OCI-LY1 (cell line): ENCODE measurements around the gene PUM1.
"Not testable (repeated sequence)": the region's sequence is repeated elsewhere in the genome, so short reads cannot be mapped to it uniquely, and the experiment has no call there.

Experiments
- H2AFZ ChIP-seq: fragments of 200-600 bp; sonication (generic), shearing (Covaris generic); 2 replicates; pipeline ENCODE4 v1.6.0; 2014; ENCODE audit warnings: antibody characterized with exemption, mild to moderate bottlenecking, low read length
- H3F3A ChIP-seq: fragments of 200-600 bp; sonication (generic), shearing (Covaris generic); 2 replicates; pipeline ENCODE4 v1.6.0; 2014; ENCODE audit warnings: mild to moderate bottlenecking, antibody characterized with exemption, low read length, moderate library complexity; ENCODE audit not compliant: insufficient read depth
- H3K27ac ChIP-seq: fragments of 200-600 bp; sonication (generic); 2 replicates; pipeline ENCODE4 v1.5.1; 2014; ENCODE audit warnings: low read length, mixed run types, mild to moderate bottlenecking, low read depth; ENCODE audit not compliant: poor library complexity, severe bottlenecking
- H3K27me3 ChIP-seq: fragments of 200-600 bp; sonication (generic); 2 replicates; pipeline ENCODE4 v1.6.0; 2014; ENCODE audit warnings: antibody characterized with exemption, mild to moderate bottlenecking, low read length, moderate library complexity; ENCODE audit not compliant: insufficient read depth
- H3K36me3 ChIP-seq: fragments of 200-600 bp; sonication (generic); 2 replicates; pipeline ENCODE4 v1.6.1; 2014; ENCODE audit warnings: mild to moderate bottlenecking, antibody characterized with exemption, low read length, moderate library complexity, mixed read lengths; ENCODE audit not compliant: insufficient read depth
- H3K4me1 ChIP-seq: fragments of 200-600 bp; sonication (generic); 2 replicates; pipeline ENCODE4 v1.5.1; 2014; ENCODE audit warnings: mild to moderate bottlenecking, low read length, moderate library complexity; ENCODE audit not compliant: insufficient read depth, severe bottlenecking
- H3K4me2 ChIP-seq: fragments of 200-600 bp; sonication (generic), shearing (Covaris generic); 2 replicates; pipeline ENCODE4 v1.6.1; 2014; ENCODE audit warnings: low read length
- H3K4me3 ChIP-seq: fragments of 200-600 bp; sonication (generic); 2 replicates; pipeline ENCODE4 v1.5.1; 2014; ENCODE audit warnings: low read length, low read depth, mild to moderate bottlenecking, mixed read lengths; ENCODE audit not compliant: poor library complexity, severe bottlenecking
- H3K79me2 ChIP-seq: fragments of 200-600 bp; shearing (Covaris generic); 2 replicates; pipeline ENCODE4 v1.6.1; 2016; ENCODE audit warnings: mixed run types, low read length, mixed read lengths; ENCODE audit not compliant: insufficient read depth
- H3K9ac ChIP-seq: fragments of 200-600 bp; sonication (generic), shearing (Covaris generic); 2 replicates; pipeline ENCODE4 v1.6.1; 2014; ENCODE audit warnings: mild to moderate bottlenecking, low read length, mixed read lengths
- H3K9me2 ChIP-seq: fragments of 200-600 bp; sonication (generic), shearing (Covaris generic); 2 replicates; pipeline ENCODE4 v1.6.1; 2014; ENCODE audit warnings: low read depth, mild to moderate bottlenecking, low read length, mixed read lengths
- H3K9me3 ChIP-seq: fragments of 200-600 bp; shearing (Covaris generic); 2 replicates; pipeline ENCODE4 v1.6.1; 2014; ENCODE audit warnings: low read length, mixed read lengths
- H4K20me1 ChIP-seq: fragments of 200-600 bp; sonication (generic), shearing (Covaris generic); 2 replicates; pipeline ENCODE4 v1.6.0; 2016; ENCODE audit warnings: mild to moderate bottlenecking, low read length; ENCODE audit not compliant: insufficient read depth
- CTCF ChIP-seq: fragments of 200-600 bp; sonication (generic), shearing (Covaris generic); IDR thresholded peaks from 2 replicates; pipeline ENCODE4 v1.5.1; 2017; ENCODE audit warnings: mild to moderate bottlenecking, antibody characterized with exemption, low read length, moderate library complexity, mixed read lengths
- EZH2 ChIP-seq: fragments of 200-600 bp; sonication (generic), shearing (Covaris generic); IDR thresholded peaks from 2 replicates; pipeline ENCODE4 v1.8.0; 2017; ENCODE audit warnings: borderline replicate concordance, mixed run types, mild to moderate bottlenecking, antibody characterized with exemption, low read length, moderate library complexity, mixed read lengths

PUM1 gene

GRCh38 chr1:31099293-31100032 lies 33.9 kb upstream of the PUM1 start:
- Histone ChIP-seq H3K9ac (no peak overlapping the region), H3K4me3 (no peak overlapping the region), H3K27me3 (peaks cover 5% of the 10 kb centered on the region; the same call in 1 of the 2 replicates), H3K9me2 (no peaks in the 10 kb centered on the region), H4K20me1 (no peaks in the 10 kb centered on the region), H3K4me1 (no peaks in the 10 kb centered on the region), H3K4me2 (no peak overlapping the region), H3K79me2 (no peaks in the 10 kb centered on the region), H3F3A (no peaks in the 10 kb centered on the region), H3K36me3 (no peaks in the 10 kb centered on the region), H3K27ac (no peak overlapping the region), H3K9me3 (no peaks in the 10 kb centered on the region), H2AFZ (no peak overlapping the region)
- TF ChIP-seq CTCF (no peak), EZH2 (no peak)

GRCh38 chr1:31095985-31096384 lies 30.5 kb upstream of the PUM1 start:
- H3K4me3 ChIP-seq: no peak overlapping the region
- no peak for TF ChIP-seq EZH2
- no peak for TF ChIP-seq CTCF

GRCh38 chr1:31095298-31095981 lies 29.9 kb upstream of the PUM1 start:
- no peaks in the 10 kb centered on the region for H3F3A ChIP-seq
- H4K20me1 ChIP-seq: no peaks in the 10 kb centered on the region
- H3K4me3 ChIP-seq: no peak overlapping the region
- no peak overlapping the region for H3K27ac ChIP-seq
- TF ChIP-seq EZH2 (no peak), CTCF (no peak)
- no peaks in the 10 kb centered on the region for H3K36me3 ChIP-seq
- no peaks in the 10 kb centered on the region for H3K9me2 ChIP-seq
- no peaks in the 10 kb centered on the region for H3K79me2 ChIP-seq
- no peak overlapping the region for H2AFZ ChIP-seq
- no peak overlapping the region for H3K9ac ChIP-seq
- no peak overlapping the region for H3K4me2 ChIP-seq
- no peaks in the 10 kb centered on the region for H3K27me3 ChIP-seq
- H3K9me3 ChIP-seq: no peaks in the 10 kb centered on the region
- H3K4me1 ChIP-seq: no peaks in the 10 kb centered on the region

More at GRCh38 chr1:31095985-31096384, 30.5 kb upstream of the PUM1 start:
- Histone ChIP-seq H3F3A (no peaks in the 10 kb centered on the region), H3K27me3 (no peaks in the 10 kb centered on the region), H3K27ac (no peak overlapping the region), H3K4me2 (no peak overlapping the region), H3K79me2 (no peaks in the 10 kb centered on the region), H4K20me1 (no peaks in the 10 kb centered on the region), H3K9me3 (no peaks in the 10 kb centered on the region), H3K4me1 (no peaks in the 10 kb centered on the region), H2AFZ (no peak overlapping the region), H3K36me3 (no peaks in the 10 kb centered on the region), H3K9me2 (no peaks in the 10 kb centered on the region), H3K9ac (no peak overlapping the region)

- not testable (repeated sequence) for H3K9ac ChIP-seq, H3K9me2 ChIP-seq, H3K9me3 ChIP-seq, H3K4me2 ChIP-seq, H3F3A ChIP-seq, H3K27ac ChIP-seq, H3K4me1 ChIP-seq, H3K27me3 ChIP-seq, H3K79me2 ChIP-seq, H3K4me3 ChIP-seq, H2AFZ ChIP-seq, H4K20me1 ChIP-seq, H3K36me3 ChIP-seq
Measured at GRCh38 chr1:31088081-31088480, 22.6 kb upstream of the PUM1 start.
